Measurements from ENCODE around the gene HEXB. TPM values are rescaled to one million over a fixed set of nuclear protein-coding genes. Genes with fewer than 3 reads are reported as not detected.

Gene HEXB
- total RNA-seq, 2 experiments from 2014 or later = 46.2 to 49.1 TPM

DNA sequence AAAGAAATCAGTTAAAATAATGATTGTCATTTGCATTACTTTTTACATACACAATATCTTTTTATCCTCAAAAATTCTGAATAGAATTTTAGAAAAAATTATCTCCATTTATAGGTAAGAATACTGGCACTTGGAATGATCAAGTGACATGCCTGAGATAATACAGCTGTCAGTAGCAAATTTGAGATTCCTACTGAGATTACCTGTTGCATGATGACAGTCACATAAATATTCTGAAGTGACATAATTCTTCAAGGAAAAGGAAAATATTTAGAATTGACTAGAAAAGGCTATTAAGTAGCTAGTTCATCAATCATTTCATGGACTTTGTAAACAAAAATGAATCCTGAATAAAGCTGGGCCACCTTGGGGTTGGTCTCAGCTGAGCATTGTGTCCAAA is 29.3 kb upstream of the HEXB start:
- intact Hi-C loops (cut with micrococcal nuclease) = no loop called here
- no peak overlapping the region for H3K27ac Mint-ChIP-seq
- ATAC-seq (no peak), DNase-seq (no peak)
- H3K4me1 Mint-ChIP-seq (ENCODE audit: low read depth) = no peaks in the 10 kb centered on the region
- ChIA-PET CTCF (interaction anchor here (1.3 kb wide), 1 partner anchor 753 kb away, joined by 4 read pairs; no protein-coding TSS in a partner anchor), POLR2A (no interaction called here)
- H3K27me3 Mint-ChIP-seq = peaks cover 12% of the 10 kb centered on the region
- no peaks in the 10 kb centered on the region for H3K9me3 Mint-ChIP-seq
- no peak overlapping the region for H3K4me3 Mint-ChIP-seq
- no peaks in the 10 kb centered on the region for H3K36me3 Mint-ChIP-seq (ENCODE audit: low read depth)
- TF ChIP-seq CTCF (IDR thresholded peaks at IDR 0.05) = no peak

GRCh38 chr5:74657165-74657564 is 27.9 kb upstream of the HEXB start:
- CTCF ChIA-PET = no interaction called here
- POLR2A ChIA-PET = no interaction called here
- no peak overlapping the region for H3K27ac Mint-ChIP-seq

DNA sequence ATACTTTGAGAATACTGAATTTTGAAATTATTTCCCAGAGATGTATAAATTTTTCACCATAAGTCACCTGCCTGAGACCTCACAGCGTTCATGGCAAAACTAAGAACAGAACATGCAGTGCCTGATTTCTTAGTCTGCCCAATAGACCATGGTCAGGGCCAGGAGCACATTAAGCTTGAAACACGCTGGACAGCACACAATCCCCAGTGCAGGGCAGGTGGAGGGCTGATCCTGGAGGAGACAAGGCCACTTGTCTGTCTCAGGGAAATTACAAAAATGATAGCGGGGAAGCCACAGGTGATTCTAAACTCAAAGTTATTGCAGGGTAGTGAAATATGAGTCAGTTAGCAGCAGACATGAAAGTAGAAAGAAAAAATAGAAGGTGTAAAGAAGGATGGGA is 25.9 kb upstream of the HEXB start:
- DNase-seq (no peak), ATAC-seq (no peak)
- Mint-ChIP-seq H3K27me3 (peaks cover 21% of the 10 kb centered on the region), H3K27ac (no peak overlapping the region), H3K4me3 (no peak overlapping the region), H3K9me3 (no peaks in the 10 kb centered on the region), H3K36me3 (ENCODE audit: low read depth) (no peaks in the 10 kb centered on the region), H3K4me1 (ENCODE audit: low read depth) (no peaks in the 10 kb centered on the region)
- ChIA-PET POLR2A (interaction anchor here (0.6 kb wide), 1 partner anchor 649 kb away, joined by 3 read pairs; no protein-coding TSS in a partner anchor), CTCF (interaction anchor here (1.7 kb wide), 1 partner anchor 10 kb away, joined by 5 read pairs; no protein-coding TSS in a partner anchor)
- no peak for TF ChIP-seq CTCF (IDR thresholded peaks at IDR 0.05)
- intact Hi-C loops (cut with micrococcal nuclease) = no loop called here

More at GRCh38 chr5:74657165-74657564, 27.9 kb upstream of the HEXB start:
- intact Hi-C loops (cut with micrococcal nuclease) = no loop called here
- Mint-ChIP-seq H3K9me3 (no peaks in the 10 kb centered on the region), H3K4me1 (ENCODE audit: low read depth) (no peaks in the 10 kb centered on the region), H3K4me3 (no peak overlapping the region), H3K27me3 (peaks cover 15% of the 10 kb centered on the region), H3K36me3 (ENCODE audit: low read depth) (no peaks in the 10 kb centered on the region)
- ATAC-seq (no peak), DNase-seq (no peak)
- no peak for TF ChIP-seq CTCF (IDR thresholded peaks at IDR 0.05)

DNA sequence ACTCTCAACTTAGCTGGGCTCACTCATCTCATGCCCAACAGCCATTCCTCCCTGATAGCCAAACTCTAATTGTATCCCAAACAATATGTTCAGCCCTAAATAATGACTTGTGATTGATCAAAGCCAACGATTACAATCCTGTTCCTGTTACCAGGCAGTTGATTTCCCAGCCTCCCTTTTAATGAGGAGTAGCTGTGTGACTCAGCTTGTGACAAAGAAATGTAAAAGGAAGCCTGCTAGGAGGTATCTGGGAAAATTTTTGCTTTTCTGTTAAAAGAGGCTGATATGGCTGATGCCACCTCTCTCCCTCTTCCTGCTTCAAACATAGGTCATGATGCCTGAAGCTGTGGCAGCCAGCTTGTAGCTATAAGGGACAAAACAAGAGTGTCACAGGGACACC is 24.9 kb upstream of the HEXB start:
- H3K9me3 Mint-ChIP-seq = no peaks in the 10 kb centered on the region
- CTCF ChIA-PET = interaction anchor here (1.1 to 1.9 kb wide), 3 partner anchors 11 to 758 kb away, joined by 3 to 5 read pairs (median 4); no protein-coding TSS in a partner anchor
- intact Hi-C loops (cut with micrococcal nuclease) = no loop called here
- H3K4me1 Mint-ChIP-seq (ENCODE audit: low read depth) = no peaks in the 10 kb centered on the region
- POLR2A ChIA-PET = no interaction called here
- H3K27ac Mint-ChIP-seq = no peak overlapping the region
- no peak overlapping the region for H3K4me3 Mint-ChIP-seq
- no peak for ATAC-seq
- TF ChIP-seq CTCF (IDR thresholded peaks at IDR 0.05) = no peak
- no peaks in the 10 kb centered on the region for H3K36me3 Mint-ChIP-seq (ENCODE audit: low read depth)
- no peak for DNase-seq
- peaks cover 21% of the 10 kb centered on the region for H3K27me3 Mint-ChIP-seq

DNA sequence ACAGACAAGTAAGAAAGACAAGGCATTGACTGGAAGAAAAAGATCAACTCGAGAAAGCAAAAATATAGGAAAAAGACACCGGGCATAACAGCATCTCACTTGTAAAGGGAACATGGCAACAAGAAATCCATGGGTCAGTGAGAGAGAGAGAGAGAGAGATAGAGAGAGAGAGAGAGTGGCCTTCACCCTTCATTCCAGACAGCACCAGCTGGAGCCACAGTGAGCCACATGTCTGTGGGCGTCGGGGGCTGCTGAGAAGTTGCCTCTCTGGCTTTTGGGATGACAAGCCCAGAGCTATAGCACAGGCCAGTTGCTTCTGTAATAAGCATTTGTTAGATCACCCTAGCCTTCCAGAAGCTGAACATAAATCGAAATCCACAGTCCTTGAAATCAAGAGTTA is 24.2 kb upstream of the HEXB start:
- TF ChIP-seq CTCF (IDR thresholded peaks at IDR 0.05) = no peak
- H3K4me1 Mint-ChIP-seq (ENCODE audit: low read depth) = no peaks in the 10 kb centered on the region
- no peak for ATAC-seq
- intact Hi-C loops (cut with micrococcal nuclease) = no loop called here
- DNase-seq = no peak
- H3K27me3 Mint-ChIP-seq = peaks cover 21% of the 10 kb centered on the region
- no peak overlapping the region for H3K4me3 Mint-ChIP-seq
- POLR2A ChIA-PET = no interaction called here
- no peaks in the 10 kb centered on the region for H3K36me3 Mint-ChIP-seq (ENCODE audit: low read depth)
- CTCF ChIA-PET = interaction anchor here (1.1 to 1.9 kb wide), 3 partner anchors 12 to 759 kb away, joined by 3 to 5 read pairs (median 4); no protein-coding TSS in a partner anchor
- H3K27ac Mint-ChIP-seq = no peak overlapping the region
- H3K9me3 Mint-ChIP-seq = no peaks in the 10 kb centered on the region

Measured in activated CD8-positive, alpha-beta T cell treated with anti-CD3 and anti-CD28 coated beads for 36 hours (primary cell).